Measurements from ENCODE around the gene VSIR.

VSIR gene

GRCh38 chr10:71747039-71747531 lies 26.2 kb downstream of the VSIR start:
- no peak for DNase-seq (ENCODE audit: low read depth, low spot score)

- no peak for DNase-seq (ENCODE audit: low read depth, low spot score)
These were observed 26.8 kb downstream of the VSIR start for GRCh38 chr10:71746344-71747037.

DNA sequence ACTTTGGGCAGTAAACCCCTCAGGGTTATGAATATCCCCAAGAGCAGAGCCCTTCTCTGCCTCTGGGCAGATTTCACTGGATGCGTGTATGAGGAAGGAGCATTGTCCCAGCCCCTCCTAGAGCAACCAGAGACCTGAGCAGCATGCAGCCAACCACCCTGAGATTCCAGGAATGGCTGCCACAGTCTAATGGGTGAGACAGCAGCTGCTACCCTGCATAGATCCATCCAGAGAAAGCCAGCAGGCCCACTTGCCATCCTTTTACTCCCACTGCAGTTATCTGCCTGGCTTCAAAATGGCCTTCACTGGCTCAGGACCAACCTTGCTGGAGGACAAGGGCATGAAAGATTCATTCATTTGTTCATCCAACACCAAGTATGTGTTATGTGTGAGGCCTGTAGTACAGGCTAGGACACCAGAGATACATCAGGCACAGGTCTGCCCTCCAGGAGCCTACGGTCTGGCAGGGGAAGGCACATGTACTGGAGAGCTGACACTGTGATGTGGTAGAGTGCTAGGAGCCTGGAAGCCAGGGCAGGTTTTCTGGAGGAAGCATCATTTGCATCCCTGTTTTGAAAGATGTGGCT lies 27.6 kb downstream of the VSIR start:
- no peak for DNase-seq (ENCODE audit: low read depth, low spot score)

GRCh38 chr10:71744897-71745663 lies 28.2 kb downstream of the VSIR start:
- DNase-seq (ENCODE audit: low read depth, low spot score), result no peak

- no peak for DNase-seq (ENCODE audit: low read depth, low spot score)
These were observed 29.5 kb downstream of the VSIR start for GRCh38 chr10:71743866-71744265.

DNA sequence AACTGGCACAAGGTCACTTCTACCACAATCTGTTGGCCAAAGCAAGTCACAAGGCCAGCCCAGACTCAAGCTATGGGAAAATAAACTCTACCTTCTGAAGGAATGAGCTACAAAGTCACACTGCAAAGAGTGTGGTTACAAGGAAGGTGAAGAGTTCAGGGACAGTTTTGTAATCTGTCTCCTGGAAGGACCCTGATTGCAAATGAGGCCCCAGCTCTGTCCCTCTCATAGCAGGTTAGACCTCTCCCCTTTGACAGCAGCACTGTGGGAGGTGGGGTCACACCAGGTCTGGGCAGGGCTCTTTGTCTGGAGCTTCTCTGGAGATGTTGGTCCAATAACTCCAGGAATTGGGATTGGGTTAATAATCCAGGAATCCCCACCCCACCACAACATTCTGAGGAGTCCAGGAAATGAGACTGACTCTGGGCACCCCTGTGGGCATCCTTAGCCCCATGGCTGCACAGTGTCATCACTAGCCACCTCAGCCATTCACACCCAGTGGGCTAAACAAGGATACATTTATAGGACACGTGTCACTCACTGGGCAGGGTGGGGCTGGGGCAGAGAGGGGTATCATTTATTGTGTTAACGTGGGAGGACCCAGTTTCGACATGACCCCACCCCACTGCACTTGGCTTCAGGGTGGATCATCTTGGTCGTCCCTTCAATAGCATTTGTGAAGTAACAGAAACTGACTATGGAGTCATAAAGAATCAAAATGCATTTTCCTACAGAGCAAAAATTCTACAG lies 30.1 kb downstream of the VSIR start:
- no peak for DNase-seq (ENCODE audit: low read depth, low spot score)

DNA sequence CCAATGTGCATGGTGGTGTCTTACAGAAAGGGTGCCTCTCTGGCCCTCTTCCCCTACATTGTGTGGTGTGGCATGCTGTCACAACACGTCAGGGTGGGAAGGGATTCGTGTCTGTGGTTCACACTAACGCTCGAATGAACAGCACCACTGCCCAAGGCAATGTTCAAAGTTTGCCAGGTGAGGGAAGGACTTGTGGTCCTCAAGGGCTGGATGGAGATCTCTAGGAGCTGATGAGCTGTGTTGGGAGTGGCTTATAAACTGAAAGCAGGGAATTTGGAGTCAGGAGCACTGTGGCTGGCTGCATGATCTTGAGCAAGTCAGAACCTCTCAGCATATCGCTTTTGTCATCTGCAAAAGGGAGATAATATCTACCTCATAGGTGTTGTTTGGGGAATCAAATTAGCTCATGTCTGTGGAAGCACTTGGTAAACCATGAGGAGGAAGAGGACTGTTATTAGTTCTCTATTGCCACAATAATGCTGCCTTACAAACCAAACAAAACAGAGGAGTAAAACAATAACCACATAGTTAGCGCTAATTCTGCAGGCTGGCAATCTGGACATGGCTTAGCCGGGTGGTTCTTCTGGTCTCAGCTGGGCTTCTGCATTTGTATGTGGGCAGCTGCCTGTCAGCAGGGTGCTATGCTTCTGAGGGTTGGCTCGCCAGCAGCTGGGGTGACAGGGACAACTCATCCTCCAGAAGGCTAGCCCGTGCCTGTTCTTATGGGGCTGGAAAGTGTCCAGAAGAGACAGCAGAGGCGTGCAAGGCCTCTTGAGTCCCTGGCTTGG lies 30.8 kb downstream of the VSIR start:
- no peak for DNase-seq (ENCODE audit: low read depth, low spot score)

DNA sequence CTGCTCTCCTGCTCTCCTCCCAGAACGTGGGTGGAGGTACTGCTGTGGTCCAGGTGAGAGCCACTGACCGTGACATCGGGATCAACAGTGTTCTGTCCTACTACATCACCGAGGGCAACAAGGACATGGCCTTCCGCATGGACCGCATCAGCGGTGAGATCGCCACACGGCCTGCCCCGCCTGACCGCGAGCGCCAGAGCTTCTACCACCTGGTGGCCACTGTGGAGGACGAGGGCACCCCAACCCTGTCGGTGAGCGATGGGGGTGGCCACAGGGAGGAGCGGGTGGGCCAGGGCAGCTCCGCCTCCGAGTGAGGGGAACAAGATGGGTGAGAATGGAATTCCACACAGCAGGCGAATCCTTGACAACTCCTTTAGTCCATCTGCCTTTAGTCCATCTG lies 31.6 kb downstream of the VSIR start:
- no peak for DNase-seq (ENCODE audit: low read depth, low spot score)

DNA sequence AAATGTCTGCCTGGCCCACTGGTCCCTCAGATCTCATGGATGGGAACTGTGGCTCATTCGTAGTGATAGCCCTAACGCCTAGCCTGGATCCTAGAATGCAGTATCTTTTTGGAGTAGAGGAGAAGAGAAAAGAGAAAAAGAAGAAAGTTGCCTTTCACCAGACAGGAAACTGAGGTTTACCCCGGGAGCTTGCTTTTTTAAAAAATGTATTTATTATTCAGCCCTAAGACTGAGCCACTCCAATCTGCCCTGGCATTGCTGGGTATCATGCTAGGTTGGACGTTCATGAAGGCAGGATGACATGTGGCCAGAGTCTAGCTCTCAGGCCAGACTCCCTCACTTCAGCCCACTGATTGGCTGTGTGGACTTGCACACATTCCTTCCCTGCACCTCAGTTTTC lies 32.3 kb downstream of the VSIR start:
- DNase-seq (ENCODE audit: low read depth, low spot score), result no peak

DNA sequence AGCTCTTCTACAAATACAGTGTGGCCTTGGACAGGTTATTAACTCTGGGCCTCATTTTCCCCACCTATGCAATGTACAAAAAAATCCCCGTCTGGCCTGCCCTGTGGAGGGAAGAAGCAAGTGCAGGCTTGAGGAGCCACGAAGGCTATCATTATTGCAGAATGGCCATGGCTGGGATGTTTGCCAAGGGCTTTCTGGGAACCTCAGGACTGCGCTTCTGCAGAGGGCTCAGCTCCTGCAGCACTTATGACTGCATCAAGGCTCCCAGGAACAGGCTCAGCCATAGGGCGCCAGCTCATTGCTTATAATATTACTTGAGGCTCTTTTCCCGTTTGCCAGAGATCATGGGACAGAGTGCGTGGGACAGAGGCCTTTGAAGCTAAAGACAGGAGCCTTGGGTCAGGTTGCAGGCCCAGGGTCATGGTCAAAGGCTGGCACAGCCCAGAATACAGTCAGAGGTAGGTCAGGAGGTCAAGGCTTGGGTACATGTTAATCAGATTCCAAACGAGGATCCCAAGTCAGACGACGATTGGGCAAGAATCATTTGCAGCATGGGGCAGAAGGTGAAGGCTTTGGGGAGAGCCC lies 33.2 kb downstream of the VSIR start:
- no peak for DNase-seq (ENCODE audit: low read depth, low spot score)

DNA sequence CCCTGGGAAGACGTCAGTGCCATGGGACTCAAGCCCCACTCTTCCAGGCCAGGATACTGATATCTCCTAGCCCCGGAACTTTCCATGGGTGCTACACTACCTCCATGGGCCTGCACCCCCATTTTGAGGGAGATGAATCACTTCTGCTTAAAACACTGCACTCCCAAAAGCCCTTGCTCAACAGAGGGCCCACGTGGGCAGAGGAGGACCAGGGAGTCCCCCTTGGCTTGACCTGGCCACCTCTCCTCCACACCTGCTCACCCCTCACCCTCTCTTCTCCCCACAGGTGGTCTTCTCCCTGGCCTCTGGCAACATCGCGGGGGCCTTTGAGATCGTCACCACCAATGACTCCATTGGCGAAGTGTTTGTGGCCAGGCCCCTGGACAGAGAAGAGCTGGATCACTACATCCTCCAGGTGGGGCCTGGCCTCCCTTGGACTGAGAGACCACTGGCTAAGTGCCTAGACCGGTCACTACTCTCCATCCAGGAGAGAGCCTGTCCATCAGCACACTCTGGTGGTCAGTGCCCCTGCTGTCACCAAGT lies 33.9 kb downstream of the VSIR start:
- DNase-seq (ENCODE audit: low read depth, low spot score), result no peak

- DNase-seq (ENCODE audit: low read depth, low spot score), result no peak
These were observed 35.5 kb downstream of the VSIR start for GRCh38 chr10:71737834-71738197.

DNA sequence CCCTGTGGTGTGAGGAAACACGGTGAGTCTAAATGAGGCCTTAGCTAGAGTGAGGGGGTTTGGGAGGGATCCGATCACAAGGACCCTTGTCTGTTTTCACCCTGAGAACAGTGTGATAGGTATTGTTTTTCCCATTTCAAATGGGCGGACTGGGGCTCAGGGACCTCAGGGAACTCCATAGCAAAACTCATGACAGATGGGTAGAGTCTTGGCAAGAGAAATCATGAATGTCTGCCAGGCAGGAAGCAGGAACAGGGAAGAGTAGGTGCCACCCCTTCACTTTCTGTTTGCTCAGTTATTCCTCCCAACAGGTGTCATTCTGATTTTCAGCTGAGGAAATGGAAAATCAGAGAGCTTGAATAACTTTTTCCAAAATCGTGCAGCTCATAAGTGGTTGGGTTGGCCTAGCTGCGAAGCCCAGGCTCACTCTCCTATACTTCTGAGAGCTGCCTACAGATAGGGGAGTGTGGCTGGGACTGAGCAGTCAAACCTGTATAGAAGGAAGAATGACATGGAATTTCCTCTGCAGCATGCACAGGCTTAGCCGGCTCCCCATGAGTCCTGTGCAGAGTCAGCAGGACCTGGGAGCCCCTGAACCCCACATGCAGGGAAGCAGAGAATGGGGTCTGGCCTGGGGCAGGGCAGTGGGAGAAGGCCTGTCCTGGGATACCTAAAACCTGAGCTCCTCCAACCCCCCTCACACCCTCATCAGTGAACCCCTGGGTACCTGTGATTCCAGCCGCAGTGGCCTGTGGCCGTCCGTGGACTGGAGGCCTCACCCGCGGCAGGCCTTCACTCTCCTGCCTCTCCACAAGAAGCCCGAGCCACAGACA lies 36.1 kb downstream of the VSIR start:
- no peak for DNase-seq (ENCODE audit: low read depth, low spot score)

GRCh38 chr10:71736570-71736952 lies 36.8 kb downstream of the VSIR start:
- DNase-seq (ENCODE audit: low read depth, low spot score), result no peak

DNA sequence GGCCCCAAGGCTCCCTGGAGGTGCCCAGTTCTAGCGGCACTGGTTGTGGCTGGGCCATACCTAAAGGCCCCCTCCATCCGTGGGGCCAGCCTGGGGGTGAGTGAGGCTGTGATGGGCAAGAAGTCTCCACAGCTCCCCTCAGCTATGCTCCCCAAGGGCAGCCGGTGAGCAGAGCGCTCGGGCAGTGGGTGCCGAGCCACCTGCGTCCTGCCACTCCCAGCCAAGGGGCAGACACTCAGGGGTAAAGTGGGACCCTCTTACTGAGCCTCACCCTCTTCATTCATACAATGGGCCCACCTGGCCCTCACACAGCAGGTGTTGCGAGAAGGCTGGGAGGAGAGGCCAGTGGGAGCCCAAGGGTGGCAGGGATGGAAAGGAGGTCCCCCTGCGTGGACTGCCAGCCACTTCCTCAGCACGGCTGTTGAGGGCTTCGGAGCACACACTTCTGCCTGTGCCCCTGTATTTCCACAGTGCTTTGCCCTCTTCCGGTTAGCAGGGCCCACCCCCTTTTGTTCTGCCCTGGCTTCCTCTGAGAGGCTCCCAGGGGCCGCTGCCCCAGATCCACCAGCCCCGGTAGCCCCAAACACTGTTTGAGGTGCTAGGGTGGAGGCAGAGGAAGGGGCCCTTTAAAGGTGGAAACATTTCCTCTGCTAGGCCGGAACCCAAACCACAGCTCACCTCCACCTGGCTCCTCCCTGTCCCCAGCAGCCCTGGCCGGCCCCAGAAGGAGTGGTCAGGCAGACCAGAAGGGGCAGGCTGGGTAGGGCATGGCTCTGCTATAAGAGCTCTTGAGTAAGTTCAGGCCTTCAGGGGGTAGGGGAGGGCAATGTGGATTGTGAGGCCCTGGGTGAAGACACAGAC lies 37.4 kb downstream of the VSIR start:
- no peak for DNase-seq (ENCODE audit: low read depth, low spot score)

DNA sequence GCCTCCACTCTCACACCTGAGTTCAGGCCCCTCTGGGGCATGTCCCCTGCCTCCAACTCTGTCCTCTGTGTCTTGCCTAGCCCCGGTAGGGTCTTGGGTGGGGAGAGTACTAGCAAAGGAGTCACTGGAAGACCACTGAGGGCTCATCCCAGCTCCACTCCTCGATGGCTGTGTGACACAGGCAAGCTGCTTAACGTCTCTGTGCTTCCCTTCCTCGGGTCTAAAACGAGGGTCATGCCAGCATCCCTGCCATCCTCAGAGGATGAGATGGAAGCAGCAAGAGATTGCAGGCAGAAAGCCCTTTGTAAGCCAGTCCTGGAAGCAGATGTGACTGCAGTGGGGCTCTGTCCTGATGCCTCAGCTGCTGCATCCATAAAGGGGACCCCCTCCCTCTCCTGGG lies 38.5 kb downstream of the VSIR start:
- DNase-seq (ENCODE audit: low read depth, low spot score), result no peak

- no peak for DNase-seq (ENCODE audit: low read depth, low spot score)
These were observed 41.5 kb downstream of the VSIR start for GRCh38 chr10:71731791-71732190.

DNA sequence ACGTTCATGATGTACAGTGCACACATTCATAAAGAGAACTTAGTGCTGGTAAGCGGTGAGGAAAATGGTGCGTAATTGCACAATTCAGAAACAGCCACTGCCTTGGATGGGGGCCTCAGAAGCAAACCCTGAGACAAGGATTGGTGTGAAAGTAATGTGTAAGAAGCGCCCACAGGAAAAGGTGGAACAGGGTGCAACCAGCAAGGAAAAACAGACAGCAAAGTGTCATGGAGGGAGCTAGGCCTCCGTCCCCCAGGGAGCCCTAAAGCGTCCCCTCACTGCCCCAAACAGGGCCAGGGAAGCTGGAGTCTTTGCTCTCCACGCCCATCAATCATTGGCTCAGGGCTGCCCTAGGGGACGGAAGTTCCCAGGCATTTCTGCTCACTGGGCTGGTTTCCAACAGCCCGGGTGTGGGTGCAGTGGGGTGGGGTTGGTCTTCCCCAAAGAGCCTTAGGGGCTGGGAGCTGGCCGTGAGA lies 44.1 kb downstream of the VSIR start:
- DNase-seq (ENCODE audit: low read depth, low spot score), result no peak
